HUES48 (cell line): ENCODE results near the gene HAUS2.

Experiments
- H3K27ac ChIP-seq: one replicate; pipeline ENCODE4 v1.7.0; 2013; ENCODE audit warnings: low read depth, low read length, inconsistent platforms
- H3K27me3 ChIP-seq: 2 replicates; pipeline ENCODE4 v1.6.1; 2013; ENCODE audit warnings: mild to moderate bottlenecking, low read length; ENCODE audit not compliant: control insufficient read depth, insufficient read depth
- H3K36me3 ChIP-seq: 2 replicates; pipeline ENCODE4 v1.6.1; 2013; ENCODE audit warnings: low read length; ENCODE audit not compliant: control insufficient read depth, insufficient read depth
- H3K4me1 ChIP-seq: 2 replicates; pipeline ENCODE4 v1.6.1; 2013; ENCODE audit warnings: mild to moderate bottlenecking, low read length; ENCODE audit not compliant: control insufficient read depth, insufficient read depth
- H3K4me3 ChIP-seq: 2 replicates; pipeline ENCODE4 v1.5.1; 2013; ENCODE audit warnings: mild to moderate bottlenecking, low read depth, low read length
- H3K9ac ChIP-seq: 2 replicates; pipeline ENCODE4 v1.6.1; 2013; ENCODE audit warnings: mild to moderate bottlenecking, low read depth, low read length, moderate library complexity
- H3K9me3 ChIP-seq: 2 replicates; pipeline ENCODE4 v1.6.1; 2013; ENCODE audit warnings: low read length; ENCODE audit not compliant: control insufficient read depth, insufficient read depth

Gene HAUS2

GRCh38 chr15:42548249-42549031 lies at the start of gene HAUS2, which contains the start of gene LRRC57:
Gene HAUS2 (plus strand): TSS chr15:42548838. CDS start chr15:42548873, 35 bp downstream.
Gene LRRC57 (minus strand): TSS chr15:42548793. CDS start chr15:42548434, 359 bp downstream.
- peak within 1 kb of the TSS; percentile 92 for H3K9ac ChIP-seq
- 0 out of 2 replicates have a peak, but pooled peaks cover 7% of the 10 kb centered on the region for H3K4me1 ChIP-seq
- H3K4me3 ChIP-seq, result peak within 1 kb of the TSS; percentile 94
- H3K36me3 ChIP-seq, result peaks cover 17% of the 10 kb centered on the region
- peak within 1 kb of the TSS; percentile 63 for H3K27ac ChIP-seq
- no peaks in the 10 kb centered on the region for H3K9me3 ChIP-seq
- no peaks in the 10 kb centered on the region for H3K27me3 ChIP-seq

GRCh38 chr15:42499858-42500609 lies 48.6 kb upstream of the HAUS2 start:
- H3K27me3 ChIP-seq, result no peaks in the 10 kb centered on the region
- peak overlapping the region; percentile 21 for H3K27ac ChIP-seq
- 0 out of 2 replicates have a peak, but pooled peaks cover 4% of the 10 kb centered on the region for H3K36me3 ChIP-seq
- H3K4me1 ChIP-seq, result peaks cover 9% of the 10 kb centered on the region; the same call in 1 of the 2 replicates
- H3K9ac ChIP-seq, result no peak overlapping the region
- no peak overlapping the region for H3K4me3 ChIP-seq
- H3K9me3 ChIP-seq, result no peaks in the 10 kb centered on the region

DNA sequence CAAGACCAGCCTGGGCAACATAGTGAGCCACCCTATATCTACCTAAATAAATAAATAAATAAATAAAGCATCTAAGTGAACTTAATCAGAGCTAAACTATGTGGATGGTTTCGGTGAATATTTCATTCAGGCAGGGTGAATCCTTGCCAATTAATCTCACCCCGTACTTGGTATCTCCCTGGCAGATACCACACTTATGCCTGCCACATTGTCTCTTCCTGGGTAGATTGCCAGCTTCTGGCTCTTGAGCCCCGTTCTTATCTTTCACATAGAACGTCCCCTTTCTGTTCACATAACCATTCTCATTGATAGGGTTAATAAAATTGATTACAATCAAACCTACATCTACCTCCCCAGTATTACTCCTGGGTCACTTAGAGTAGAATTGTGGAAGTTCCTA lies 46.2 kb upstream of the HAUS2 start:
- Histone ChIP-seq H3K4me3 (no peak overlapping the region), H3K27ac (no peak overlapping the region), H3K4me1 (0 out of 2 replicates have a peak, but pooled peaks cover 7% of the 10 kb centered on the region), H3K9me3 (no peaks in the 10 kb centered on the region), H3K27me3 (no peaks in the 10 kb centered on the region), H3K9ac (no peak overlapping the region), H3K36me3 (0 out of 2 replicates have a peak, but pooled peaks cover 4% of the 10 kb centered on the region)

DNA sequence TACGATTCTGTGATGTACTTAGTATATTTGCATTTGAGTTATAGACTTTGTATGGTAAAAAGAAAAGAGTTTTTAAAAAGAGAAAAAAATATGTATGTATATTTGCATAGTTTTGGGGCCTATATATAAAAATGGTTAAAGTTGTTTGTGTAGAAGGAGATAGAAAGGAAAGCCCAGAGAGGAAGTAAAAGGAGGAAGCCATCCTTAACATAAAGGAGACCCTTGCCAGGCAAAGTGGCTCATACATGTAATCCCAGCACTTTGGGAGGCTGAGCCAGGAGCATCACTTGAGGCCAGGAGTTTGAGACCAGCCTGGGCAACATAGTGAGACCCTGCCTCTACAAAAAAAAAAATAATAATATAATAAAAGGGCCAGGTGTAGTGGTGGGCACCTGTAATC lies 44.8 kb upstream of the HAUS2 start:
- H3K36me3 ChIP-seq, result 0 out of 2 replicates have a peak, but pooled peaks cover 1% of the 10 kb centered on the region
- no peak overlapping the region for H3K27ac ChIP-seq
- H3K4me1 ChIP-seq, result 0 out of 2 replicates have a peak, but pooled peaks cover 7% of the 10 kb centered on the region
- no peaks in the 10 kb centered on the region for H3K9me3 ChIP-seq
- no peak overlapping the region for H3K4me3 ChIP-seq
- no peaks in the 10 kb centered on the region for H3K27me3 ChIP-seq
- H3K9ac ChIP-seq, result no peak overlapping the region

DNA sequence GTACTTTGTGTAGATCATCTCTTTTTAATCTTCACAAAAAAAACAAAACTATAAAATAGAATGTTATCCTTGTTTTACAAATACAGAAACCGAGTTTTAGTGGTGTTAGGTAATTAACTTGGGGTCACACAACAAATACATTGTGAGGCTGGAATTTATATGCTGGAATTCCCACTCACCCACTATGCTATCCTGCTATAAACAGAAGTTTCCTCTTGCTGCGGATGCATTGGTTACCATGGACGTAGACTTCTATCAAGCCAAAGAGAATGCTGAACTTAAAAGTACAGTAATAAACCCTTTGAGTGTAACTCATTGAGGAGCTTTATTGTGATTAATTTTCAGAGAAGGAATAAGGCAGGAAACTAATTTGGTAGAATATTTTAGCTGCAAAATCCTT lies 44.0 kb upstream of the HAUS2 start:
- no peaks in the 10 kb centered on the region for H3K27me3 ChIP-seq
- no peaks in the 10 kb centered on the region for H3K36me3 ChIP-seq
- H3K9me3 ChIP-seq, result no peaks in the 10 kb centered on the region
- 0 out of 2 replicates have a peak, but pooled peaks cover 4% of the 10 kb centered on the region for H3K4me1 ChIP-seq
- no peak overlapping the region for H3K9ac ChIP-seq
- no peak overlapping the region for H3K27ac ChIP-seq
- no peak overlapping the region for H3K4me3 ChIP-seq

- Histone ChIP-seq H3K27me3 (no peaks in the 10 kb centered on the region), H3K4me1 (no peaks in the 10 kb centered on the region), H3K9ac (no peak overlapping the region), H3K36me3 (peaks cover 4% of the 10 kb centered on the region), H3K9me3 (no peaks in the 10 kb centered on the region), H3K27ac (no peak overlapping the region), H3K4me3 (no peak overlapping the region)
Observed at GRCh38 chr15:42507514-42507913, 41.1 kb upstream of the HAUS2 start.

DNA sequence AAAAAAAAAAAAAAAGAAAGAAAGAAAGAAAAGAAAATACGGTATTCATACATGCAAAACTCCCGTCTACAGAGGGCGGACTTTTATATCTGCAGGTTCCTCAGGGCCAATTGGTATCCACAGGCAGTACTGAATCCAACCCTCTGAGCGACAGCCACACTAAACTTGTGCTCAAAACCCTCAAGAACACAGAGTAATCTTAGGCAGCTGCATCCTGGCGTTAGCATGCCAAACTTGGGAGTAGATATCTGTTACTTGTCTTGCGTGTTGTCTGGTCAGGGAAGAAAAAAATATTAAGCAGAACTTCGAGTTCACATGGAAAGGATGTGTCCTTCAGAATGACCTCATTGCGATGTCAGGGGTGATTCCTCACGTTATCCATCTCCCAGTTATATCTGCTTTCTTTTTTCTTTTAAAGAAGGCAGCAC lies 40.4 kb upstream of the HAUS2 start:
- Histone ChIP-seq H3K9me3 (no peaks in the 10 kb centered on the region), H3K27me3 (no peaks in the 10 kb centered on the region), H3K4me3 (no peak overlapping the region), H3K4me1 (no peaks in the 10 kb centered on the region), H3K36me3 (peaks cover 12% of the 10 kb centered on the region), H3K9ac (no peak overlapping the region), H3K27ac (no peak overlapping the region)

DNA sequence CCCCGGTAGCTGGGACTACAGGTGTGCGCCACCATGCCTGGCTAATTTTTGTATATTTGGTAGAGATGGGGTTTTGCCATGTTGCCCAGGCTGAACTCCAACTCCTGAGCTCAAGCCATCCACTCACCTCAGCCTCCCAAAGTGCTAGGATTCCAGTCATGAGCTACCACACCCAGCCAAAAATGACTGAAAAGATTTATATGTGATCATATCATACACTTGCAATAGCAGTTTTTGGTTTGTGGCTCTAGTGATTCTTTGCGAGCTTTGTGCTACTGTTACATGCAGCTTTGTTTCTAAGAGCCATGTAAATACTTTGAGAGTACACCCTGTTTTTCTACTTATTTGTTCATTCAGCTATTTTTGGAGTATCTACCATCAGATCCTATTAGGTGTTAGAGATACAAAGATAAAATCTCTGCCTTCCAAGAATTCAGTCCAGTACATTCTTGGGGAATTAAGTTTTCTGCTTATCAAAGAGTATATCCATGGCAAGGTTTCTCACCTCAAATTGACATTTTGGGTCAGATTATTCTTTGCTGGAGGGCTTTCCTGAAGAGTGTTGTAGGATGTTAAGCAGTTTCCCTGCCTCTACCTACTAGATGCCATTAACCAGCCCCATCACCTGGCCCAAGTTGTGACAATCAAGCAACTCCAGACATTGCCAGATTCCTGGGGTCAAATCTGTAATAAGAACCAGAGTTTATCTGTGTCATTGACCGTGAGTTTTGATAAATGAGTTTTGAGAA lies 38.2 kb upstream of the HAUS2 start:
- Histone ChIP-seq H3K9ac (no peak overlapping the region), H3K27ac (no peak overlapping the region), H3K4me3 (no peak overlapping the region), H3K27me3 (no peaks in the 10 kb centered on the region), H3K9me3 (no peaks in the 10 kb centered on the region), H3K4me1 (no peaks in the 10 kb centered on the region), H3K36me3 (peaks cover 28% of the 10 kb centered on the region)

GRCh38 chr15:42511007-42511391 lies 37.6 kb upstream of the HAUS2 start:
- Histone ChIP-seq H3K4me3 (no peak overlapping the region), H3K27ac (no peak overlapping the region)

DNA sequence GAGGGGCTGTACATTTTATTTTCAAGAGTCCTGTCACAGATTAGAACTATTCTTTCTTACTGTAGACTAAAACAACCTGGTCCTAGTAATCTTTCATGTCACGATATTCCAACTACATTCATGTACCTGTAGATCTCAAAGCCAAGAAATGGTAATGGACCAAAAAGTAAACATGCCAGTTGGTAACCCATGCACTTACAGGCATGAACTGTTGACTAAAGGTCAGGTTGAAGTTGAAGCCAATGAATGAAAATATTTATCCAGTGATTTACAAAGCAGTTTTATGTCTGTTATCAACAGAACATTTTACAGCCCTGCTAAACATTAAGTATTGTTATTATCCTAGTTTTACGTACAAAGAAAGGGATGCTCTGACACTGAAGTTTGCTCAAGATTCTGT lies 25.3 kb upstream of the HAUS2 start:
- peaks cover 41% of the 10 kb centered on the region for H3K36me3 ChIP-seq
- no peak overlapping the region for H3K27ac ChIP-seq

More at GRCh38 chr15:42511007-42511391, 37.6 kb upstream of the HAUS2 start:
- H3K36me3 ChIP-seq, result peaks cover 34% of the 10 kb centered on the region
- H3K9me3 ChIP-seq, result no peaks in the 10 kb centered on the region
- no peak overlapping the region for H3K9ac ChIP-seq
- no peaks in the 10 kb centered on the region for H3K4me1 ChIP-seq
- H3K27me3 ChIP-seq, result no peaks in the 10 kb centered on the region

More for the DNA sequence above, 25.3 kb upstream of the HAUS2 start:
- H3K9me3 ChIP-seq, result no peaks in the 10 kb centered on the region
- no peaks in the 10 kb centered on the region for H3K4me1 ChIP-seq
- no peak overlapping the region for H3K9ac ChIP-seq
- H3K4me3 ChIP-seq, result no peak overlapping the region
- no peaks in the 10 kb centered on the region for H3K27me3 ChIP-seq
